Measurements from ENCODE around the gene CPNE8. TPM values are rescaled to one million over a fixed set of nuclear protein-coding genes. Genes with fewer than 3 reads are reported as not detected.

The CPNE8 gene
- total and polyA plus RNA-seq, 9 donors = 4.6 to 16.1 (median 9.5) TPM

DNA sequence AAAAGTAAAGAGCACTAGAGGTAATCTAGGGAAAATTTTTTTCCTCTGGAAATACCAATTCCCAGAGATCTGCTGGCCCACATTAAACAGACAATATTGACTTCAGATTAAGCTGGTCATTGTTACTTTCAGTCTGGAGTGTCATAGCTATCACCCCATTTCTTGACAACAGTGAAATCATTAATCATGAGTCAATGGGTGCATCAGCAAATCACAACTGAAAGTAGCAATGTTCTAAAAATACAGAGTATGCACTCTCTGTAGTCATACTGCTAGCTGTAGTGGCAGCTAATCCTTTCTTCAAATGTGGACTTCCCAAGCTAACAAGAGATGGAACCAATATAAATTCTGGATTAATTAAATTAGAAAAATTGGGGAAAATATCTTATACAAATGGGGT, 129.9 kb downstream of the CPNE8 start:
- Histone ChIP-seq H3K27me3 (no peaks in the 10 kb centered on the region), H3K36me3 (no peaks in the 10 kb centered on the region), H3K9me3 (no peaks in the 10 kb centered on the region), H3K4me3 (no peak overlapping the region), H3K27ac (no peak overlapping the region), H3K4me1 (ENCODE audit: insufficient read depth) (no peaks in the 10 kb centered on the region)
- TF ChIP-seq, protein P1, sequence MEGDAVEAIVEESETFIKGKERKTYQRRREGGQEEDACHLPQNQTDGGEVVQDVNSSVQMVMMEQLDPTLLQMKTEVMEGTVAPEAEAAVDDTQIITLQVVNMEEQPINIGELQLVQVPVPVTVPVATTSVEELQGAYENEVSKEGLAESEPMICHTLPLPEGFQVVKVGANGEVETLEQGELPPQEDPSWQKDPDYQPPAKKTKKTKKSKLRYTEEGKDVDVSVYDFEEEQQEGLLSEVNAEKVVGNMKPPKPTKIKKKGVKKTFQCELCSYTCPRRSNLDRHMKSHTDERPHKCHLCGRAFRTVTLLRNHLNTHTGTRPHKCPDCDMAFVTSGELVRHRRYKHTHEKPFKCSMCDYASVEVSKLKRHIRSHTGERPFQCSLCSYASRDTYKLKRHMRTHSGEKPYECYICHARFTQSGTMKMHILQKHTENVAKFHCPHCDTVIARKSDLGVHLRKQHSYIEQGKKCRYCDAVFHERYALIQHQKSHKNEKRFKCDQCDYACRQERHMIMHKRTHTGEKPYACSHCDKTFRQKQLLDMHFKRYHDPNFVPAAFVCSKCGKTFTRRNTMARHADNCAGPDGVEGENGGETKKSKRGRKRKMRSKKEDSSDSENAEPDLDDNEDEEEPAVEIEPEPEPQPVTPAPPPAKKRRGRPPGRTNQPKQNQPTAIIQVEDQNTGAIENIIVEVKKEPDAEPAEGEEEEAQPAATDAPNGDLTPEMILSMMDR (IDR thresholded peaks at IDR 0.05) = no peak
- TF ChIP-seq EP300 (IDR thresholded peaks at IDR 0.05) (no peak), POLR2A (IDR thresholded peaks at IDR 0.05) (no peak)
- no peak for DNase-seq
- intact Hi-C loops (cut with DNase I) = no loop called here

DNA sequence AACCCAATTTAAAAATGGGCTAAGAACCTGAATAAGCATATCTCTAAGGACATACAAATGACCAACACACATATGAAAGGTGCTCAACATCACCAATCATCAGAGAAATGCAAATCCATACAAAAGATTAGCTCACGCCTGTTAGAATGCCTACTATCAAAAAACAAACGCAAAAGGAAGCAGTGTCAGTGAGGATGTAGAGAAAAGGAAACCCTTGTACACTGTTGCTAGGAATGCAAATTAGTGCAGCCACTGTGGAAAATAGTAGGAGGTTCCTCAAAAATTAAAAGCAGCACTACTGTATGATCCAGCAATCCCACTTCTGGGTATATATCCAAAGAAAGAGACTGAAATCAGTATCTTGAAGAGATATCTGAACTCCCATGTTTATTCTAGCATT, 133.0 kb downstream of the CPNE8 start:
- Histone ChIP-seq H3K9me3 (no peaks in the 10 kb centered on the region), H3K27ac (no peak overlapping the region), H3K4me3 (no peak overlapping the region), H3K36me3 (no peaks in the 10 kb centered on the region), H3K27me3 (no peaks in the 10 kb centered on the region), H3K4me1 (ENCODE audit: insufficient read depth) (no peaks in the 10 kb centered on the region)
- intact Hi-C loops (cut with DNase I) = no loop called here
- no peak for TF ChIP-seq EP300 (IDR thresholded peaks at IDR 0.05)
- TF ChIP-seq, protein P1 (IDR thresholded peaks at IDR 0.05) = no peak
- no peak for TF ChIP-seq POLR2A (IDR thresholded peaks at IDR 0.05)
- DNase-seq = no peak
- 90 to 94% (median 92%) methylated on average over 2 of the region's 2 CpGs for WGBS, 3 donors

- no peak overlapping the region for H3K27ac ChIP-seq
- 79 to 90% (median 90%) methylated on average over 1 of the region's 1 CpG for WGBS, 3 donors
- intact Hi-C loops (cut with DNase I) = no loop called here
- no peaks in the 10 kb centered on the region for H3K36me3 ChIP-seq
- no peaks in the 10 kb centered on the region for H3K4me1 ChIP-seq (ENCODE audit: insufficient read depth)
- H3K4me3 ChIP-seq = no peak overlapping the region
- DNase-seq = no peak
- TF ChIP-seq EP300 (IDR thresholded peaks at IDR 0.05) = no peak
- TF ChIP-seq, protein P1 (IDR thresholded peaks at IDR 0.05) = no peak
- TF ChIP-seq POLR2A (IDR thresholded peaks at IDR 0.05) = no peak
- H3K27me3 ChIP-seq = no peaks in the 10 kb centered on the region
- no peaks in the 10 kb centered on the region for H3K9me3 ChIP-seq
Measured at GRCh38 chr12:38771871-38772270, 133.5 kb downstream of the CPNE8 start.

DNA sequence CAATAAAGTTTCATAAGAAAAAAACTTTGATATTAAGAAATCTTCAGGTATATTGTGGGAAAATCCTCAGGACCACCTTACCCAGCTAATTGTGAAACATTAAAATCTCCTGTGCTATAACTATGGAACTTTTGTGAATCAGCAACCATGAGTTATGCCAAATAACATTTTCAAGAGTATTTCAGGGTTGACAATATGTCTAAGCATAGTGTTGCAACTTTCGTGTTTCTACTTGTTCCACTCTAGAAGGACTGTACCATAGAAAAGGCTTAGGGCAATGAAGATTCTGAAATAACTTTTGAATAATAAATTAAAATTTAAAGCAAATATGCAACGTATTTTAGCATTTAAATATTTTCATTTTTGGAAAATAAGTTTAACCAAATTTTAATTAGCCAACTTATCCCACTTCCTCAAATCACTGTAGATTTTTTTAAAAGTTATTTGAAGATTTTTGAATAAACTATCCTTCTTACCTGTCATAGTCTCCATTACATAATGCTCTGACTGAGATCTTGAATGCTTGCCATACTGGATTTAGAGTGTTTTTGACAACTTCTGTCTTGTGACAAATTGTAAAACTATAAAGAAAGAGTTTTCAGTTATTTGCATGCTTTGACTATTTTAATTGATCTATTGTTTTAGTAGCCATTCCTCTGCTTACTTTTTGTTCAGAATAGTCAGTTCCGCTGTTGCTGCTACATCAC, 143.6 kb downstream of the CPNE8 start:
- Histone ChIP-seq H3K9me3 (no peaks in the 10 kb centered on the region), H3K4me3 (no peak overlapping the region), H3K36me3 (no peaks in the 10 kb centered on the region), H3K4me1 (ENCODE audit: insufficient read depth) (no peaks in the 10 kb centered on the region), H3K27me3 (no peaks in the 10 kb centered on the region), H3K27ac (no peak overlapping the region)
- DNase-seq = no peak
- TF ChIP-seq EP300 (IDR thresholded peaks at IDR 0.05) (no peak), POLR2A (IDR thresholded peaks at IDR 0.05) (no peak)
- TF ChIP-seq, protein P1 (IDR thresholded peaks at IDR 0.05) = no peak
- intact Hi-C loops (cut with DNase I) = no loop called here
- 92 to 96% (median 94%) methylated on average over 3 of the region's 3 CpGs for WGBS, 3 donors

All from ovary (tissue), 9 donors.